Chondrocyte (in vitro differentiated cells): ENCODE results near the gene GCSAM. TPM values are rescaled to one million over a fixed set of nuclear protein-coding genes. Genes with fewer than 3 reads are reported as not detected.
A peak's percentile ranks its signal among the peaks of the same experiment; 100 is the strongest.

Experiments
- DNase-seq: peaks from one replicate; pipeline ENCODE4 v3.0.0; 2021; ENCODE audit warnings: mixed read lengths, low spot score
- H3K27ac Mint-ChIP-seq: one replicate; pipeline ENCODE4 v1.8.0; 2021; ENCODE audit warnings: mild to moderate bottlenecking, moderate library complexity, mixed read lengths; ENCODE audit not compliant: unreplicated experiment
- H3K27me3 Mint-ChIP-seq: 2 replicates; pipeline ENCODE4 v1.8.0; 2021; ENCODE audit warnings: low read depth, mixed read lengths
- H3K36me3 Mint-ChIP-seq: 2 replicates; pipeline ENCODE4 v1.8.0; 2021; ENCODE audit warnings: low read depth, mixed read lengths
- H3K4me1 Mint-ChIP-seq: 2 replicates; pipeline ENCODE4 v1.8.0; 2021; ENCODE audit warnings: low read depth, mild to moderate bottlenecking, mixed read lengths
- H3K4me3 Mint-ChIP-seq: one replicate; pipeline ENCODE4 v1.8.0; 2021; ENCODE audit warnings: mild to moderate bottlenecking, moderate library complexity, mixed read lengths; ENCODE audit not compliant: unreplicated experiment
- H3K9me3 Mint-ChIP-seq: 2 replicates; pipeline ENCODE4 v1.8.0; 2021; ENCODE audit warnings: low read depth, mixed read lengths
- CTCF ChIP-seq: fragments of 200-600 bp; sonication (generic); IDR thresholded peaks from 2 replicates; pipeline ENCODE4 v1.5.0; 2021; ENCODE audit warnings: antibody characterized with exemption, mild to moderate bottlenecking, moderate library complexity
- total RNA-seq: library from RNA; stranded (reverse); gene quantifications from 3 replicates; pipeline ENCODE4 v1.2.1, GENCODE V29; 2021

Gene GCSAM
- total RNA-seq, 1 donor from 2014 or later = not detected

GRCh38 chr3:112115161-112115739, 17.8 kb downstream of the GCSAM start:
- Mint-ChIP-seq H3K36me3 (peaks cover 23% of the 10 kb centered on the region), H3K9me3 (no peaks in the 10 kb centered on the region), H3K27ac (no peak overlapping the region), H3K27me3 (no peaks in the 10 kb centered on the region), H3K4me1 (peaks cover 10% of the 10 kb centered on the region), H3K4me3 (no peak overlapping the region)
- TF ChIP-seq CTCF = no peak
- DNase-seq = no peak

- Mint-ChIP-seq H3K4me1 (peaks cover 10% of the 10 kb centered on the region), H3K27me3 (no peaks in the 10 kb centered on the region), H3K36me3 (peaks cover 20% of the 10 kb centered on the region), H3K9me3 (no peaks in the 10 kb centered on the region), H3K4me3 (no peak overlapping the region), H3K27ac (no peak overlapping the region)
- no peak for DNase-seq
- TF ChIP-seq CTCF = no peak
Measured at GRCh38 chr3:112114576-112115160, 18.4 kb downstream of the GCSAM start.

GRCh38 chr3:112111785-112112402, 21.2 kb downstream of the GCSAM start:
- Mint-ChIP-seq H3K4me1 (peaks cover 10% of the 10 kb centered on the region), H3K27me3 (no peaks in the 10 kb centered on the region), H3K36me3 (peaks cover 14% of the 10 kb centered on the region), H3K4me3 (no peak overlapping the region), H3K27ac (no peak overlapping the region), H3K9me3 (no peaks in the 10 kb centered on the region)
- DNase-seq = no peak
- peak; percentile 76 for TF ChIP-seq CTCF

DNA sequence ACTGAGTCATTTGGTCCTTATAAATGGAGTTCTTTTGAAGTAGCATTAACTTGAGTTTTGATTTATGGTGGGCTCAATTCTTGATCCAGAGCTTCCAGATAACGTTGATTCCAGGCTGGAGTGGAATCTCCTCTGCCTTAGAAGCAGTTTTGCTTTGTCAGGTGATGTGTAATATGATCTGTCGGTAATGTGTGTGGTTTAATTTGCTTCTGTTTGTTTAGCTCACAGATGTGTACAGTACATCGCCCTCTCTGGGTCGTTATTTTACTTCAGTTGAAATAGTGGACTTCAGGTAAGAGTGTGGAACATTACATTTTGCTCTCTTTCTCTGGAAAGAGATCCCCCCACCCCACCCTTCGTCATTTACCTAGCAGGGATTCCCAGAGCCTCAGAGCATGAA, 23.7 kb downstream of the GCSAM start:
- Mint-ChIP-seq H3K27ac (no peak overlapping the region), H3K27me3 (no peaks in the 10 kb centered on the region), H3K9me3 (no peaks in the 10 kb centered on the region), H3K4me3 (no peak overlapping the region), H3K4me1 (no peaks in the 10 kb centered on the region), H3K36me3 (peaks cover 14% of the 10 kb centered on the region)
- no peak for TF ChIP-seq CTCF
- DNase-seq = no peak

- peaks cover 11% of the 10 kb centered on the region for H3K36me3 Mint-ChIP-seq
- no peak overlapping the region for H3K4me3 Mint-ChIP-seq
- no peak for TF ChIP-seq CTCF
- no peak overlapping the region for H3K27ac Mint-ChIP-seq
- H3K9me3 Mint-ChIP-seq = no peaks in the 10 kb centered on the region
- no peak for DNase-seq
- H3K4me1 Mint-ChIP-seq = peaks cover 7% of the 10 kb centered on the region
- H3K27me3 Mint-ChIP-seq = no peaks in the 10 kb centered on the region
Measured at GRCh38 chr3:112104774-112105173, 28.3 kb downstream of the GCSAM start.
